Type B pancreatic cell (in vitro differentiated cells): ENCODE results near the gene USP2. TPM values are rescaled to one million over a fixed set of nuclear protein-coding genes. Genes with fewer than 3 reads are reported as not detected.

Source experiments
- DNase-seq: peaks from one replicate; pipeline ENCODE4 v3.0.0; 2021; ENCODE audit warnings: mixed read lengths; ENCODE audit not compliant: unreplicated experiment; ENCODE audit errors: extremely low spot score
- H3K27ac Mint-ChIP-seq: 2 replicates; pipeline ENCODE4 v1.8.0; 2021; ENCODE audit warnings: mild to moderate bottlenecking, mixed read lengths
- H3K27me3 Mint-ChIP-seq: 2 replicates; pipeline ENCODE4 v1.8.0; 2021; ENCODE audit warnings: mixed read lengths
- H3K36me3 Mint-ChIP-seq: 2 replicates; pipeline ENCODE4 v1.8.0; 2021; ENCODE audit warnings: mixed read lengths
- H3K4me1 Mint-ChIP-seq: one replicate; pipeline ENCODE4 v1.8.0; 2021; ENCODE audit warnings: mixed read lengths; ENCODE audit not compliant: unreplicated experiment
- H3K4me3 Mint-ChIP-seq: 2 replicates; pipeline ENCODE4 v1.8.0; 2021; ENCODE audit warnings: mild to moderate bottlenecking, mixed read lengths
- H3K9me3 Mint-ChIP-seq: 2 replicates; pipeline ENCODE4 v1.8.0; 2021; ENCODE audit warnings: mixed read lengths
- long read RNA-seq: library from polyadenylated mRNA; unstranded; transcript quantifications from one replicate; pipeline ENCODE4 v2.0.0, GENCODE V29; 2020
- total RNA-seq: library from RNA; stranded (reverse); gene quantifications from 2 replicates; pipeline ENCODE4 v1.2.1, GENCODE V29; 2021; ENCODE audit warnings: low replicate concordance
- TF ChIP-seq, protein P1 (sequence below): fragments of 200-600 bp; sonication (generic); conservative IDR thresholded peaks from 2 replicates; pipeline ENCODE4 v1.5.0; 2021; ENCODE audit warnings: antibody characterized with exemption, mild to moderate bottlenecking

Gene USP2, protein sequence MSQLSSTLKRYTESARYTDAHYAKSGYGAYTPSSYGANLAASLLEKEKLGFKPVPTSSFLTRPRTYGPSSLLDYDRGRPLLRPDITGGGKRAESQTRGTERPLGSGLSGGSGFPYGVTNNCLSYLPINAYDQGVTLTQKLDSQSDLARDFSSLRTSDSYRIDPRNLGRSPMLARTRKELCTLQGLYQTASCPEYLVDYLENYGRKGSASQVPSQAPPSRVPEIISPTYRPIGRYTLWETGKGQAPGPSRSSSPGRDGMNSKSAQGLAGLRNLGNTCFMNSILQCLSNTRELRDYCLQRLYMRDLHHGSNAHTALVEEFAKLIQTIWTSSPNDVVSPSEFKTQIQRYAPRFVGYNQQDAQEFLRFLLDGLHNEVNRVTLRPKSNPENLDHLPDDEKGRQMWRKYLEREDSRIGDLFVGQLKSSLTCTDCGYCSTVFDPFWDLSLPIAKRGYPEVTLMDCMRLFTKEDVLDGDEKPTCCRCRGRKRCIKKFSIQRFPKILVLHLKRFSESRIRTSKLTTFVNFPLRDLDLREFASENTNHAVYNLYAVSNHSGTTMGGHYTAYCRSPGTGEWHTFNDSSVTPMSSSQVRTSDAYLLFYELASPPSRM
- 7.4 and 8.2 TPM in 2 replicates for total RNA-seq
- long read RNA-seq, partial matches to known transcripts = 0 of 2 reads
- long read RNA-seq, other reads (novel, unspliced or antisense) = 2 of 2 reads

DNA sequence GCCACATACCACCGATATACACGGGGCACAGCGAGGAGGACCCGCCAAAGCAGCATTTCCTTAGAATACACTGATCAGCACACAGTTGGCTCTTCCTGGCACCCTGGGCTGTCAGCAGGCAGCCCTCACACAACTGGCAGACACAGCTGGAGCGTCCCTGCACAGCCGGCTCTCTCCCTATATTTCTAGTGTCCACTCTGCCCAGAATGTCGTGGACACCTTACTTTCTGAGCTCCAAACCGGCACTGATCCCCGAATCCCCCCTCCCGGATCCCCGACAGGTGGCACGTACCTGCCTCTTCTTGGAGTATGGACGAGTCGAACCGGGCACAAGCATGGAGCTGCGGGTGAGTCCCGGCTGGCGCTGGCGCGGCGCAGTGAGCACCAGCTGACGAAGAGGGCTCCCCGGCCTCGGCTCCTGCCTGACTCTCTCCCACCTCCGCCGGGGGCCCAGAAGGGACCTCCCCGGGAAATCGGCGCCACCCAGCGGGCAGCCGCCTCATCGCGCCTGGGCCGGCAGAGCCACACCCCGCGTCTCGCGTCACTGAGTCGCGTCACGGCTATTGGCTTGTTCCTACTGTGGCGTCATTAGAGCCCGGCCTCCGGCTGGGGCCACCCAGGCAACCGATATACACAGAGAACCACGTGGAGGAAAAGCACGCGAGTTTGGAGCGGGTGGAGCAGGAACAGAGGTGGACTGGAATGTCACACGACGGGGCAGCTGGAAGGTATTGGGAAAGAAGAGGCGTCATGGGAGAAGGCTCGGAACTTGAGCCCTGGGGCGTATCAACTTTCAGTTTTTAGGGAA is at the start of gene USP2:
Gene USP2 (minus strand): TSS at position 510 of the 808 bp plus-strand sequence. CDS start 8,210 bp downstream, outside the sequence.
- H3K27ac Mint-ChIP-seq = no peak within 1 kb of the TSS
- H3K4me3 Mint-ChIP-seq = no peak within 1 kb of the TSS
- TF ChIP-seq, protein P1, sequence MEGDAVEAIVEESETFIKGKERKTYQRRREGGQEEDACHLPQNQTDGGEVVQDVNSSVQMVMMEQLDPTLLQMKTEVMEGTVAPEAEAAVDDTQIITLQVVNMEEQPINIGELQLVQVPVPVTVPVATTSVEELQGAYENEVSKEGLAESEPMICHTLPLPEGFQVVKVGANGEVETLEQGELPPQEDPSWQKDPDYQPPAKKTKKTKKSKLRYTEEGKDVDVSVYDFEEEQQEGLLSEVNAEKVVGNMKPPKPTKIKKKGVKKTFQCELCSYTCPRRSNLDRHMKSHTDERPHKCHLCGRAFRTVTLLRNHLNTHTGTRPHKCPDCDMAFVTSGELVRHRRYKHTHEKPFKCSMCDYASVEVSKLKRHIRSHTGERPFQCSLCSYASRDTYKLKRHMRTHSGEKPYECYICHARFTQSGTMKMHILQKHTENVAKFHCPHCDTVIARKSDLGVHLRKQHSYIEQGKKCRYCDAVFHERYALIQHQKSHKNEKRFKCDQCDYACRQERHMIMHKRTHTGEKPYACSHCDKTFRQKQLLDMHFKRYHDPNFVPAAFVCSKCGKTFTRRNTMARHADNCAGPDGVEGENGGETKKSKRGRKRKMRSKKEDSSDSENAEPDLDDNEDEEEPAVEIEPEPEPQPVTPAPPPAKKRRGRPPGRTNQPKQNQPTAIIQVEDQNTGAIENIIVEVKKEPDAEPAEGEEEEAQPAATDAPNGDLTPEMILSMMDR = peak; percentile 89

DNA sequence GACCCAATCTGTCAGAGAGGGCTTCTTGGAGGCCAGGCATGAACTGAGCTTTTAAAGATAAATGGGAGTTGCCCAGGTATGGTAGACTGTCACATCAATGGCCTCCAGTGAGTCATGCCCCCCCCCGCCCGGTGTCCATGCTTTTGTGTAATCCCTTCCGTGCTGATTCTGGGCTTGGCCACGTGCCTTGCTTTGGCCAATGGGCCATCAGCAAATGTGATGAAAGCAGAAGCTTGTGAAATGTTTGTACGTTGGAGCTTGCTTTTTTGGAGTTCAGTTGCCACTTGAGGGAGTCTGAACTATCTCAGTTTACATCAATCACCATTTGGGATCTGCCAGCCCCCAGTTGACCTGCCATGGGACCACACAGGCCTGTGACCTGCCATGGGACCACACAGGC is 45.8 kb upstream of the USP2 start:
- Mint-ChIP-seq H3K9me3 (no peaks in the 10 kb centered on the region), H3K36me3 (no peaks in the 10 kb centered on the region), H3K4me1 (peaks cover 15% of the 10 kb centered on the region), H3K27ac (no peak overlapping the region), H3K4me3 (no peak overlapping the region), H3K27me3 (peaks cover 52% of the 10 kb centered on the region)
- TF ChIP-seq, protein P1 = no peak
- DNase-seq = no peak

More for the DNA sequence above, at the start of gene USP2:
- DNase-seq = peak; percentile 97
- H3K4me1 Mint-ChIP-seq = peaks cover 15% of the 10 kb centered on the region
- H3K27me3 Mint-ChIP-seq = peaks cover 7% of the 10 kb centered on the region
- no peaks in the 10 kb centered on the region for H3K9me3 Mint-ChIP-seq
- no peaks in the 10 kb centered on the region for H3K36me3 Mint-ChIP-seq

DNA sequence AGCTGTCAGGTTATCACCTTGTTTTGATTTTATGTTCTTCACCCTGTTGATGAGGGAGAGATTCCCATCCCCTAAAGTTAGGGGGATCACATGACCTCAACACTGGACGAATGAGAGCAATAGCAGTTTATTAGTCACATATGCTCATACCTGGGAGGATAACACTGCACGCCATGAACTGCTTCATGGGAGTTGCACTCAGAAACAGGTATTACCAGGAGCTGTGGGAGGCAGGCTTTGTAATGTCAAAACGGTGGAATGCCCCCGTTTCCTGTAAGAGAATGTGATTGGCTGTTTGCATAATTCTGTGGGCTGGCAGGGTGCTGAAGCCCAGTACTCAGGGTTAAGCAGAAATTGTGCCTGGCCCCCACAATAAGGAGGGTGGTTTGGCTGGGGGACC is 44.7 kb upstream of the USP2 start:
- H3K4me1 Mint-ChIP-seq = peaks cover 13% of the 10 kb centered on the region
- no peaks in the 10 kb centered on the region for H3K9me3 Mint-ChIP-seq
- H3K36me3 Mint-ChIP-seq = no peaks in the 10 kb centered on the region
- H3K27me3 Mint-ChIP-seq = peaks cover 52% of the 10 kb centered on the region
- no peak for DNase-seq
- no peak overlapping the region for H3K27ac Mint-ChIP-seq
- TF ChIP-seq, protein P1 = no peak
- no peak overlapping the region for H3K4me3 Mint-ChIP-seq

DNA sequence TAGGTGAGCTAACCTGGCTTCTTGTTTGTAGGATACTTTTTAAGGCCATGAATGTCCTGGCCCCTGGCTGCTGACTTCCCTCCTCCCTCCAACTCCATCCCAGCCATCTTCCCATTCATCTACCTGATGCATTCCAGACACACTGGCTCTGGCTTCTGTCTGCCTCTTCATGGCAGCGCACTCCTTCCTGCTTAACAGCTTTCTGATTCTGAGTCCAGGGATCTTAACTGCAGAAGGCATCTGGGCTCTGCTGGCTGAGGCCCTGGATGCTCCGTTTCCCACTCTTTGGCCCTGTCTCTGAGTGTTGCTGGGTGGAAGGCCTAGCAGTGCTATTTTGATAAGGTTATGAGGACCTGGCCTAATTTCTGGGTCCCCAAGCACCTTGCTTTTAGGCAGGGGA is 43.3 kb upstream of the USP2 start:
- H3K36me3 Mint-ChIP-seq = no peaks in the 10 kb centered on the region

DNA sequence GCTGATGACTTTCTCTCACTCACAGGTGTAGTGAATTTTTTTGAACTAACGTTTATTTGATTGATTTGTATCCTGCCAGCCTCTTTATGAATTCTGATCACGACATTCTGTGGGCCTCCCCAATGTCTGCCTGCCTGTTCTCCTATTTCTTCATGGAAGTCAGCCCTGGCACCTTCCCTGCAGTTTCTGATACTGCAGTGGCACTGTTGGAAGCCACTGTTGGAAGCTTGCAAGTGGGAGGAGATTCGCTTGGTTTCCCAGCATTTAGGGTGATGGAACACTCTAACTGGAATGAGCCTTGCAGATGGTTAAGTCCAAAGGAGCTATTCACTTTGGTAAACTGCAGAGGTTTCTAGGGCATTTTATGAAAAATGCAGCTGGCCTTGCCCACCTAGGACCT is 42.8 kb upstream of the USP2 start:
- Mint-ChIP-seq H3K4me3 (peak overlapping the region; percentile 75), H3K27ac (no peak overlapping the region), H3K9me3 (no peaks in the 10 kb centered on the region), H3K27me3 (peaks cover 57% of the 10 kb centered on the region), H3K36me3 (no peaks in the 10 kb centered on the region), H3K4me1 (peaks cover 12% of the 10 kb centered on the region)
- TF ChIP-seq, protein P1 = no peak
- DNase-seq = no peak

More for the DNA sequence above, 43.3 kb upstream of the USP2 start:
- TF ChIP-seq, protein P1 = no peak
- Mint-ChIP-seq H3K9me3 (no peaks in the 10 kb centered on the region), H3K27ac (no peak overlapping the region), H3K27me3 (peaks cover 55% of the 10 kb centered on the region), H3K4me1 (peaks cover 12% of the 10 kb centered on the region), H3K4me3 (peak overlapping the region; percentile 75)
- DNase-seq = no peak
